Aorta (tissue), 5 donors: ENCODE measurements around the gene HSD17B7. TPM values are rescaled to one million over a fixed set of nuclear protein-coding genes. Genes with fewer than 3 reads are reported as not detected.

Experiments
- ATAC-seq: fragments of 200-7000 bp; cut with Tn5 transposase; one replicate; pipeline ENCODE4 v1.9.1; 2022; ENCODE audit warnings: moderate library complexity; ENCODE audit not compliant: low FRiP score
- DNase-seq, 2 donors: peaks; one replicate each; pipeline ENCODE4 v3.0.0-alpha.2; 2020
- H3K27ac ChIP-seq, 2 donors: one replicate each; pipeline ENCODE4 v1.5.1; 2013; ENCODE audit warnings: low read length in 2 of 2, mild to moderate bottlenecking in 2 of 2, moderate library complexity in 2 of 2, control low read depth in 1 of 2, inconsistent platforms in 1 of 2, low read depth in 1 of 2
- H3K27me3 ChIP-seq, 2 donors: one replicate each; pipeline ENCODE4 v1.6.1; 2013; ENCODE audit warnings: control low read depth in 1 of 2, low read length in 1 of 2, mild to moderate bottlenecking in 1 of 2, moderate library complexity in 1 of 2; ENCODE audit not compliant: insufficient read depth in 2 of 2, control insufficient read depth in 1 of 2
- H3K36me3 ChIP-seq, 2 donors: one replicate each; pipeline ENCODE4 v1.6.1; 2013; ENCODE audit warnings: control low read depth in 1 of 2, low read length in 1 of 2, mild to moderate bottlenecking in 1 of 2; ENCODE audit not compliant: insufficient read depth in 2 of 2, control insufficient read depth in 1 of 2
- H3K4me1 ChIP-seq, 2 donors: one replicate each; pipeline ENCODE4 v1.6.1; 2013; ENCODE audit warnings: low read length in 2 of 2, control low read depth in 1 of 2, mild to moderate bottlenecking in 1 of 2, moderate library complexity in 1 of 2; ENCODE audit not compliant: insufficient read depth in 2 of 2, control insufficient read depth in 1 of 2
- H3K4me3 ChIP-seq, 2 donors: one replicate each; pipeline ENCODE4 v1.5.1; 2013; ENCODE audit warnings: low read length in 2 of 2, control low read depth in 1 of 2, mild to moderate bottlenecking in 1 of 2
- H3K9me3 ChIP-seq: one replicate; pipeline ENCODE4 v1.6.1; 2013; ENCODE audit warnings: mild to moderate bottlenecking, low read length; ENCODE audit not compliant: control insufficient read depth
- WGBS, 2 donors: extraction: QIAGEN DNeasy Blood & Tissue Kit; methylation state at CpG; one replicate each; pipeline ENCODE4 v1.1.7; 2013; 5-methylcytosine and 5-hydroxymethylcytosine counted together
- intact Hi-C, 2 donors: fragments of 100-400 bp; cut with DNase I; formaldehyde crosslinking; loops; one replicate each; pipeline versions ENCODE4 v1.14.2 to v1.15.0; 2022
- polyA plus RNA-seq, 2 donors: library from polyadenylated mRNA; stranded (reverse); fragments of 200-250 nt; gene quantifications; one replicate each; pipeline ENCODE4 v1.2.3, GENCODE V29; 2013
- total RNA-seq, 2 donors: library from RNA; stranded (reverse); fragmentation: NEBNext Ultra II Directional; extraction: Animal tissue kit (Norgen Biotek cat#: 25700); gene quantifications; one replicate each; pipeline ENCODE4 v1.2.1, GENCODE V29; 2021
- donor health status: healthy with polysubstance abuse.
- donor health status: Bipolar disorder and iron deficiency.
- donor health status: DM: no; HTN: no; CAD: no.
- donor health status: DM: no; HTN: no; CAD: no.
- donor health status: DM: yes; HTN: yes; CAD: no.

Gene HSD17B7
- total and polyA plus RNA-seq, 4 donors, result 3.6 to 15.4 (median 13.9) TPM

DNA sequence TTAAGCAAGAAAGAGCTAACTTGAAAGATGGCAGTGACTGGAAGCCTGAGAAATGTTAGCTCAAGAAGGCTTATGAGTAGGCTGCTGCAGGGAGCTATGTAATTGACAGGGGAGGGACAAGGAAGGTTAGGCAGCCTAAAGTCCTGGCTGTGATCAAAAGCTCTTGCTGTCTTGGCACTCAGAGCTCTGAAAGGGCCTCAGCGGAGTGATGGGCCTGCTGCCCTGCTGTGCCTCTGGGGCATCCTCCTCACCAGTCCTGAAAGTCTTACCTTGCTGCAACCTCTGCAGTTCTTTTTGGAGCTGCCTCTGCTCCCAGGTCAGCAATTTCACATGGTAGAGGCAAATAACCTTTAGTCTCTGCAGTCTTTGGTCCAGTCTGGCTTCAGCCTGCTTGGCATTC, 68.7 kb downstream of the HSD17B7 start:
- Histone ChIP-seq H3K4me1 (peaks cover 14 to 18% of the 10 kb centered on the region in 2 donors), H3K36me3 (no peaks in the 10 kb centered on the region), H3K4me3 (no peak overlapping the region), H3K9me3 (no peaks in the 10 kb centered on the region), H3K27ac (peak overlapping the region; percentile 81 to 91), H3K27me3 (no peaks in the 10 kb centered on the region)
- no peak for ATAC-seq
- intact Hi-C loops, result loop anchor here (2.0 to 5.0 kb wide), 2 partner anchors 14 to 313 kb away; no protein-coding TSS in a partner anchor
- DNase-seq, result no peak
- WGBS, 2 donors, result 10 to 15% methylated on average over 1 of the region's 1 CpG

DNA sequence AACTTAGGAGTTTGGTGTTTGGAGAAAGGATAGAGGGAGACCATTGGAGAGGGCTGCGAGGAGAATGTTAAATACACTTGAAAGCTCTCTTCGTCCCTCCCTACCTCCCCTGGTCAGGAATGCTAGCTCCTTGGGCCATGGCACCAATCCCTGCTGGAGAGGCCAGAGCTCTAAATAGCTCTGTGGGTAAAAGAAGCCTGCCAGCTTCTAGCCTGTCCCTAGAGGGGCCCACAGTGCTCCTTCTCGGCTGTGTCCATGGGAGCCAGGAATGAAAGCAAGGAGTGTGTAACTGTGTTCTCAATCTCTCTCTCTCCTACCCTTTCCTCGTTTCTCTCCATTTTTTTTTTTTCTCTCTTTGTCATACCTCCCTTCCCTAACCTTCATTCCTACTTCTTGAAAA, 70.6 kb downstream of the HSD17B7 start, which contains the start of gene CCDC190:
Gene CCDC190, minus strand, starts transcription at position 75 of the 400 bp plus-strand sequence. CDS start 1,529 bp downstream, outside the sequence.
- Histone ChIP-seq H3K36me3 (no peaks in the 10 kb centered on the region), H3K27me3 (no peaks in the 10 kb centered on the region), H3K9me3 (no peaks in the 10 kb centered on the region), H3K4me3 (no peak within 1 kb of the TSS), H3K27ac (peak within 1 kb of the TSS; percentile 89 to 99), H3K4me1 (peaks cover 8 to 18% of the 10 kb centered on the region in 2 donors)
- peak; percentile 80 to 84 for DNase-seq
- intact Hi-C loops, result no loop called here
- peak; percentile 89 for ATAC-seq
- 0 to 6% methylated on average over 4 of the region's 4 CpGs for WGBS, 2 donors

DNA sequence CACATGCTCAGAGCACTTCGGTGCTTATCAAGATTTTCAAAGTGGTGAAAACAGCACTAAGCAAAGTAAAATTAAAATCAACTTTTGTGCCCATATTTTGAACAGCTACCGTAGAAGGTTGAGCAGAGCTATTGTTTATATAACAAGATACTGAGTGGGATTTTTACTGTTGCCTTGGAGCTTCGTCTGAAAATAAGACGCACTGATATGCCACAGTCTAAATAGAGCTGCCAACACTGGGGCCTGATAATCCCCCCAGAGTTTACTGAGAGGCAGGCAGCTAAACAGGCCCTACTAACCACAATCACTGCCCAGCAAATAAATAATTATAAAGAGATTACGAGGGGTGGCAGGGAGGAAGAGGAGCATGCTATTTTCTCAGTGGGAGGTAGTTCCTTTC, 71.1 kb downstream of the HSD17B7 start:
- intact Hi-C loops, result no loop called here
- DNase-seq, result no peak
- Histone ChIP-seq H3K9me3 (no peaks in the 10 kb centered on the region), H3K27ac (peak overlapping the region; percentile 80 to 99), H3K4me3 (no peak overlapping the region), H3K4me1 (peaks cover 8 to 16% of the 10 kb centered on the region in 2 donors), H3K36me3 (no peaks in the 10 kb centered on the region), H3K27me3 (no peaks in the 10 kb centered on the region)
- WGBS, 2 donors, result 4 to 8% methylated on average over 5 of the region's 5 CpGs
- peak; percentile 41 for ATAC-seq

Other genes with a start within 250 kb of the HSD17B7 start
- 100 to 1,000 TPM; 101 to 138 TPM for gene UAP1, start 229.0 kb upstream of the HSD17B7 start, total RNA-seq
- gene UAP1, start 229.0 kb upstream of the HSD17B7 start, polyA plus RNA-seq, result 10 to 100 TPM; 32.2 to 45.2 TPM
- 100 to 1,000 TPM; 124 to 146 TPM for gene DDR2, start 158.2 kb upstream of the HSD17B7 start, total RNA-seq
- 10 to 100 TPM; 24.8 to 28.5 TPM for gene DDR2, start 158.2 kb upstream of the HSD17B7 start, polyA plus RNA-seq
- gene CCDC190, start 70.5 kb downstream of the HSD17B7 start, total RNA-seq, result 1 to 10 TPM; 1.6 to 2.2 TPM
- gene CCDC190, start 70.5 kb downstream of the HSD17B7 start, polyA plus RNA-seq, result 1 to 10 TPM; 1.0 to 4.1 TPM